Karpas-422 (cell line): Measurements from ENCODE around the gene MAN2A1. TPM values are rescaled to one million over a fixed set of nuclear protein-coding genes. Genes with fewer than 3 reads are reported as not detected.
"Not testable (repeated sequence)": the region's sequence is repeated elsewhere in the genome, so short reads cannot be mapped to it uniquely, and the experiment has no call there.

Experiments used
- DNase-seq: peaks from one replicate; pipeline ENCODE4 v3.0.0-alpha.2; 2015
- H2AFZ ChIP-seq: fragments of 200-600 bp; sonication (generic); 2 replicates; pipeline ENCODE4 v1.6.1; 2014; ENCODE audit warnings: antibody characterized with exemption, low read length, mixed read lengths
- H3K27ac ChIP-seq: fragments of 200-600 bp; sonication (generic); 2 replicates; pipeline ENCODE4 v1.5.1; 2014; ENCODE audit warnings: mild to moderate bottlenecking, low read length, moderate library complexity
- H3K27me3 ChIP-seq: fragments of 200-600 bp; sonication (generic); 2 replicates; pipeline ENCODE4 v1.6.1; 2014; ENCODE audit warnings: low read length, mixed read lengths
- H3K36me3 ChIP-seq: fragments of 200-600 bp; sonication (generic); 2 replicates; pipeline ENCODE4 v1.6.1; 2014; ENCODE audit warnings: low read length, mixed read lengths; ENCODE audit not compliant: insufficient read depth
- H3K4me1 ChIP-seq: fragments of 200-600 bp; sonication (generic); 2 replicates; pipeline ENCODE4 v1.6.1; 2014; ENCODE audit warnings: mild to moderate bottlenecking, low read length, mixed read lengths
- H3K4me2 ChIP-seq: fragments of 200-600 bp; sonication (generic); 2 replicates; pipeline ENCODE4 v1.6.1; 2014; ENCODE audit warnings: low read length, low read depth, mild to moderate bottlenecking; ENCODE audit not compliant: poor library complexity, severe bottlenecking
- H3K4me3 ChIP-seq: fragments of 200-600 bp; sonication (generic); 2 replicates; pipeline ENCODE4 v1.5.1; 2014; ENCODE audit warnings: mild to moderate bottlenecking, antibody characterized with exemption, low read length, mixed read lengths
- H3K79me2 ChIP-seq: fragments of 200-600 bp; sonication (generic); 2 replicates; pipeline ENCODE4 v1.6.1; 2014; ENCODE audit warnings: mild to moderate bottlenecking, low read length, mixed read lengths
- H3K9ac ChIP-seq: fragments of 200-600 bp; sonication (generic); 2 replicates; pipeline ENCODE4 v1.6.0; 2014; ENCODE audit warnings: low read length
- H3K9me2 ChIP-seq: fragments of 200-600 bp; sonication (generic), shearing (Covaris generic); replicated peaks from 2 replicates; pipeline ENCODE4 v1.6.0; 2014; ENCODE audit warnings: mild to moderate bottlenecking, low read length, moderate library complexity; ENCODE audit not compliant: insufficient read depth
- H3K9me3 ChIP-seq: fragments of 300-700, 200-600 bp; sonication (generic); 2 replicates; pipeline ENCODE4 v1.6.1; 2014; ENCODE audit warnings: low read length, mixed read lengths
- H4K20me1 ChIP-seq: fragments of 200-600 bp; sonication (generic); 2 replicates; pipeline ENCODE4 v1.6.1; 2014; ENCODE audit warnings: mild to moderate bottlenecking, antibody characterized with exemption, low read length, low read depth; ENCODE audit not compliant: insufficient read depth
- total RNA-seq: library from RNA; depleted of rRNA; stranded (reverse); fragments of >200 nt; shearing (Covaris generic); gene quantifications from 2 replicates; pipeline ENCODE4 v1.2.3, GENCODE V29; 2014; ENCODE audit warnings: low replicate concordance

The MAN2A1 gene
- total RNA-seq, 1 experiment from 2014 or later: 20.3 TPM

GRCh38 chr5:109826426-109826825, 136.7 kb downstream of the MAN2A1 start:
- DNase-seq: no peak
- no peaks in the 10 kb centered on the region for H3K79me2 ChIP-seq
- no peaks in the 10 kb centered on the region for H3K9me3 ChIP-seq
- H3K9me2 ChIP-seq: no peaks in the 10 kb centered on the region
- no peak overlapping the region for H3K4me3 ChIP-seq
- no peaks in the 10 kb centered on the region for H4K20me1 ChIP-seq
- H3K27me3 ChIP-seq: no peaks in the 10 kb centered on the region
- H3K9ac ChIP-seq: no peak overlapping the region
- H2AFZ ChIP-seq: no peak overlapping the region
- H3K4me2 ChIP-seq: no peak overlapping the region
- no peaks in the 10 kb centered on the region for H3K36me3 ChIP-seq
- no peaks in the 10 kb centered on the region for H3K4me1 ChIP-seq
- H3K27ac ChIP-seq: no peak overlapping the region

- no peaks in the 10 kb centered on the region for H4K20me1 ChIP-seq
- no peak overlapping the region for H3K4me2 ChIP-seq
- H3K4me3 ChIP-seq: no peak overlapping the region
- no peaks in the 10 kb centered on the region for H3K79me2 ChIP-seq
- H3K27me3 ChIP-seq: no peaks in the 10 kb centered on the region
- H3K27ac ChIP-seq: no peak overlapping the region
- H3K36me3 ChIP-seq: no peaks in the 10 kb centered on the region
- no peak overlapping the region for H2AFZ ChIP-seq
- no peak overlapping the region for H3K9ac ChIP-seq
- no peaks in the 10 kb centered on the region for H3K4me1 ChIP-seq
- H3K9me3 ChIP-seq: no peaks in the 10 kb centered on the region
- no peak for DNase-seq
- no peaks in the 10 kb centered on the region for H3K9me2 ChIP-seq
Observed at GRCh38 chr5:109829331-109829730, 139.6 kb downstream of the MAN2A1 start.

- Histone ChIP-seq H3K4me1 (no peaks in the 10 kb centered on the region), H3K9me3 (no peaks in the 10 kb centered on the region), H3K79me2 (no peaks in the 10 kb centered on the region), H3K36me3 (no peaks in the 10 kb centered on the region), H3K4me3 (no peak overlapping the region), H4K20me1 (no peaks in the 10 kb centered on the region), H3K9ac (no peak overlapping the region), H3K27ac (no peak overlapping the region), H3K9me2 (no peaks in the 10 kb centered on the region), H3K4me2 (no peak overlapping the region), H3K27me3 (no peaks in the 10 kb centered on the region), H2AFZ (no peak overlapping the region)
- no peak for DNase-seq
Observed at GRCh38 chr5:109830955-109831502, 141.3 kb downstream of the MAN2A1 start.

GRCh38 chr5:109832207-109833188, 142.8 kb downstream of the MAN2A1 start:
- not testable (repeated sequence) for DNase-seq, H3K79me2 ChIP-seq, H4K20me1 ChIP-seq, H3K27me3 ChIP-seq, H3K9ac ChIP-seq, H3K9me2 ChIP-seq, H2AFZ ChIP-seq, H3K4me3 ChIP-seq, H3K4me2 ChIP-seq, H3K27ac ChIP-seq, H3K36me3 ChIP-seq, H3K9me3 ChIP-seq, H3K4me1 ChIP-seq

GRCh38 chr5:109833946-109834345, 144.2 kb downstream of the MAN2A1 start:
- Histone ChIP-seq H3K36me3 (no peaks in the 10 kb centered on the region), H4K20me1 (no peaks in the 10 kb centered on the region), H3K9ac (no peak overlapping the region), H3K4me3 (no peak overlapping the region), H3K9me3 (no peaks in the 10 kb centered on the region), H3K79me2 (no peaks in the 10 kb centered on the region), H3K9me2 (no peaks in the 10 kb centered on the region), H3K4me1 (no peaks in the 10 kb centered on the region), H3K4me2 (no peak overlapping the region), H3K27me3 (no peaks in the 10 kb centered on the region), H3K27ac (no peak overlapping the region), H2AFZ (no peak overlapping the region)
- DNase-seq: no peak

- H3K9me3 ChIP-seq: no peaks in the 10 kb centered on the region
- no peaks in the 10 kb centered on the region for H3K79me2 ChIP-seq
- H3K27ac ChIP-seq: no peak overlapping the region
- no peak overlapping the region for H3K4me2 ChIP-seq
- H3K9ac ChIP-seq: no peak overlapping the region
- no peaks in the 10 kb centered on the region for H3K9me2 ChIP-seq
- H3K4me1 ChIP-seq: no peaks in the 10 kb centered on the region
- H4K20me1 ChIP-seq: no peaks in the 10 kb centered on the region
- H2AFZ ChIP-seq: no peak overlapping the region
- H3K27me3 ChIP-seq: no peaks in the 10 kb centered on the region
- H3K36me3 ChIP-seq: no peaks in the 10 kb centered on the region
- no peak for DNase-seq
- H3K4me3 ChIP-seq: no peak overlapping the region
Observed at GRCh38 chr5:109836280-109836679, 146.6 kb downstream of the MAN2A1 start.

- Histone ChIP-seq H3K9me3 (no peaks in the 10 kb centered on the region), H2AFZ (no peak overlapping the region), H3K4me1 (no peaks in the 10 kb centered on the region), H3K4me2 (no peak overlapping the region), H3K9me2 (no peaks in the 10 kb centered on the region), H3K27ac (no peak overlapping the region), H3K9ac (no peak overlapping the region), H3K79me2 (no peaks in the 10 kb centered on the region), H3K36me3 (no peaks in the 10 kb centered on the region), H3K27me3 (no peaks in the 10 kb centered on the region), H3K4me3 (no peak overlapping the region), H4K20me1 (no peaks in the 10 kb centered on the region)
- DNase-seq: no peak
Observed at GRCh38 chr5:109837231-109837861, 147.6 kb downstream of the MAN2A1 start.

GRCh38 chr5:109838157-109838556, 148.4 kb downstream of the MAN2A1 start:
- H3K79me2 ChIP-seq: no peaks in the 10 kb centered on the region
- DNase-seq: no peak

More at GRCh38 chr5:109838157-109838556, 148.4 kb downstream of the MAN2A1 start:
- H3K9ac ChIP-seq: no peak overlapping the region
- H3K36me3 ChIP-seq: no peaks in the 10 kb centered on the region
- H3K27ac ChIP-seq: no peak overlapping the region
- H3K4me3 ChIP-seq: no peak overlapping the region
- no peaks in the 10 kb centered on the region for H3K27me3 ChIP-seq
- no peaks in the 10 kb centered on the region for H3K4me1 ChIP-seq
- H3K4me2 ChIP-seq: no peak overlapping the region
- no peak overlapping the region for H2AFZ ChIP-seq
- H3K9me2 ChIP-seq: no peaks in the 10 kb centered on the region
- no peaks in the 10 kb centered on the region for H4K20me1 ChIP-seq
- no peaks in the 10 kb centered on the region for H3K9me3 ChIP-seq
